IPS-15b (cell line): ENCODE results near the gene MAP4K4.

Experiments
- H3K27me3 ChIP-seq: one replicate; pipeline ENCODE4 v1.6.1; 2013; ENCODE audit warnings: low read length; ENCODE audit not compliant: control insufficient read depth, insufficient read depth
- H3K36me3 ChIP-seq: one replicate; pipeline ENCODE4 v1.6.1; 2013; ENCODE audit warnings: low read length; ENCODE audit not compliant: control insufficient read depth, insufficient read depth
- H3K4me1 ChIP-seq: one replicate; pipeline ENCODE4 v1.6.1; 2013; ENCODE audit warnings: mild to moderate bottlenecking, low read length; ENCODE audit not compliant: control insufficient read depth, insufficient read depth
- H3K4me3 ChIP-seq: one replicate; pipeline ENCODE4 v1.5.1; 2013; ENCODE audit warnings: low read depth, low read length
- H3K9ac ChIP-seq: one replicate; pipeline ENCODE4 v1.6.1; 2013; ENCODE audit warnings: low read depth, mild to moderate bottlenecking, low read length
- H3K9me3 ChIP-seq: one replicate; pipeline ENCODE4 v1.6.1; 2013; ENCODE audit warnings: mild to moderate bottlenecking, low read length; ENCODE audit not compliant: control insufficient read depth, insufficient read depth

MAP4K4 gene

GRCh38 chr2:101806701-101807100 is 109.2 kb downstream of the MAP4K4 start:
- Histone ChIP-seq H3K4me3 (no peak overlapping the region), H3K27me3 (no peaks in the 10 kb centered on the region), H3K4me1 (peaks cover 31% of the 10 kb centered on the region), H3K9ac (no peak overlapping the region), H3K9me3 (no peaks in the 10 kb centered on the region), H3K36me3 (no peaks in the 10 kb centered on the region)

DNA sequence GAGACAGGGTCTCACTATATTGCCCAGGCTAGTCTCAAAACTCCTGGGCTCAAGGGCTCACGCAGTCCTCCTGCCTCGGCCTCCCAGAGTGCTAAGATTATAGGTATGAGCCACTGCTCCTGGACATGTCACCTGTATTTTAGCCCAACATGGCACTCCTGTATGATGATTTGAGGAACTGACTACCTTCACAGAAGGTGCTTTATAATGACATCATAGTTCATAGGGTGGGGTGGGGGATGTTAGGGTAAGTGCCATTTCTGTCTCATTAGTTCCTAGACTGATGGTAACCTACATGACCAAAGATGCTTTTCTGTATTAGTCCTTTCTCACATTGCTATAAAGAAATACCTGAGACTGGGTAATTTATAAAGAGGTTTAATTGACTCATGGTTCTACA is 109.7 kb downstream of the MAP4K4 start:
- H3K4me3 ChIP-seq = no peak overlapping the region
- no peak overlapping the region for H3K9ac ChIP-seq

GRCh38 chr2:101808006-101808562 is 110.6 kb downstream of the MAP4K4 start:
- Histone ChIP-seq H3K4me3 (peak overlapping the region; percentile 18), H3K4me1 (peaks cover 31% of the 10 kb centered on the region), H3K9me3 (no peaks in the 10 kb centered on the region), H3K27me3 (no peaks in the 10 kb centered on the region), H3K9ac (no peak overlapping the region), H3K36me3 (no peaks in the 10 kb centered on the region)

More for the DNA sequence above, 109.7 kb downstream of the MAP4K4 start:
- Histone ChIP-seq H3K9me3 (no peaks in the 10 kb centered on the region), H3K4me1 (peaks cover 31% of the 10 kb centered on the region), H3K27me3 (no peaks in the 10 kb centered on the region), H3K36me3 (no peaks in the 10 kb centered on the region)

DNA sequence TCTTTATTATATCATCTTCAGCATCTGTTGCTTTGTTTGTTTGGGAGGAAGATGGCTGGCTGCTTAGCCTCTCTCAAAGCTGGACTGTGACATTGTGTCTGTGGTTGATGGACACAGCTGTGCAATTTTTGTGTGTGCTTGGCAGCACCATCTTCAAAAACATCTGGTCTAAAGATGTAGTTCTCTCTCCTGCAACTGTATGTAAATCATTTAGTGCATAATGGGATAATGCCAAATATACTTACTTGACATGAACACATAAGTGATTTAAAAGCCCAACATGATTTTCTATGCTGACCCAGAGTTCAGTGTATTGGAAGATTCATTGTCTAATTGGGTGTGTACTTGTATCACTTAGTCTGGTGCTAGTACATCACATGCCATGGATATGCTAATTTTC is 112.2 kb downstream of the MAP4K4 start:
- H3K9ac ChIP-seq = no peak overlapping the region
- no peaks in the 10 kb centered on the region for H3K9me3 ChIP-seq
- H3K4me1 ChIP-seq = peaks cover 29% of the 10 kb centered on the region

DNA sequence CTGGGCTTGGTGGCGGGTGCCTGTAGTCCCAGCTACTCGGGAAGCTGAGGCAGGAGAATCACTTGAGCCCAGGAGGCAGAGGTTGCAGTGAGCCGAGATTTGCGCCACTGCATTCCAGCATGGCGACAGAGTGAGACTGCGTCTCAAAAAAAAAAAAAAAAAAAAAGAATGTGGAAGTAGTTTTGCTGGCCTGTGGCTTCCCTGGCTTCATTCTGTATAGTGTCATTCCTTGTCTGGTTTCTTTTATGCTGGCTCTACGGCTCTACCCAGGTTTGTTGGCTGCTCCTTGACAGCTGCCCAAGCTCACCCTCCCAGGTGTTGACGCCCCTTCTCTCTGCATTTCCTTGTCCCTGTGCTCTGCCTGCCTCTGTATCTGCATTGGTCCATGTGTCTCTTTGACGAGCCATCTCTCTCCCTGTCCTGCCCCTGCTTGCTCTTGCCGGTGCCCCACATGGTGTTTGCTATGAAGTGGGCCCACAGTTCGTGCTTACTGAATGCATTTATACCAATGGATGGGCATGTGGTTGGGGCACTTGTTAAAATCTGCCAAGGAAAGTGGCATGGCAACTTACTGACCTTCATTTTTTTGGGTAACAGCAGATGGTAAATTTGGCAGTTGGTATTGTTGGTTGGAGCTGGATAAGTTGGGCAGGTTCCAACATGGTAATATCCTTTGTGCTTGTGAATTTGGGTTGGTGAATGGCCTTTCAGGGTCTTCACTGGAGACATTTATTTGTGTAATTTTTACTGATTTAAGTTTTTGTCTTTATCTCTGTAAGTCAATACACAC is 113.9 kb downstream of the MAP4K4 start:
- no peaks in the 10 kb centered on the region for H3K36me3 ChIP-seq
- H3K4me3 ChIP-seq = no peak overlapping the region
- H3K9me3 ChIP-seq = no peaks in the 10 kb centered on the region
- no peaks in the 10 kb centered on the region for H3K27me3 ChIP-seq
- H3K4me1 ChIP-seq = peaks cover 21% of the 10 kb centered on the region
- H3K9ac ChIP-seq = no peak overlapping the region

More for the DNA sequence above, 112.2 kb downstream of the MAP4K4 start:
- H3K27me3 ChIP-seq = no peaks in the 10 kb centered on the region
- no peaks in the 10 kb centered on the region for H3K36me3 ChIP-seq
- no peak overlapping the region for H3K4me3 ChIP-seq

GRCh38 chr2:101812226-101812625 is 114.7 kb downstream of the MAP4K4 start:
- Histone ChIP-seq H3K4me3 (no peak overlapping the region), H3K4me1 (peaks cover 19% of the 10 kb centered on the region), H3K9me3 (no peaks in the 10 kb centered on the region), H3K27me3 (no peaks in the 10 kb centered on the region), H3K36me3 (no peaks in the 10 kb centered on the region), H3K9ac (no peak overlapping the region)

GRCh38 chr2:101814752-101815151 is 117.2 kb downstream of the MAP4K4 start:
- peaks cover 25% of the 10 kb centered on the region for H3K4me1 ChIP-seq
- no peaks in the 10 kb centered on the region for H3K36me3 ChIP-seq
- no peaks in the 10 kb centered on the region for H3K9me3 ChIP-seq
- H3K4me3 ChIP-seq = no peak overlapping the region
- no peaks in the 10 kb centered on the region for H3K27me3 ChIP-seq
- no peak overlapping the region for H3K9ac ChIP-seq

DNA sequence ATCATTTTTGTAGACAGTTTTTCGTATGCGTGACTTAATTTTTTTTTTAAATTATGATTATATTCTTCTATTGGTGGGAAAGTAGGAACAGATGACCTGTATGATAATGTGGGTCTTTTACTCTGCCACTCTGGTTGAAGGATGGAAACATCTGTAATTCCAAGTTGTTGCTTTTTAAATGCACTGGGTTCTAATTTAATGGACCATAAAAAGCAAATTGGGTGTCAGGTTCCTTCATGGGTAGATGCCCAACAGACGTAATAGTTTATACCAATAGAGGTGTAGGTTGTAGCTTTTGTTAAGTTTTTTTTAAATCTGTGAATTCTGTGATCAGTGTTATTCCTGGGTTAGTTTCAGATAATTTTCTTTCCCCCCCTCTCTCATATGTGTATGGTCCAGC is 117.6 kb downstream of the MAP4K4 start:
- Histone ChIP-seq H3K9ac (no peak overlapping the region), H3K9me3 (no peaks in the 10 kb centered on the region), H3K27me3 (no peaks in the 10 kb centered on the region), H3K36me3 (no peaks in the 10 kb centered on the region), H3K4me1 (peaks cover 21% of the 10 kb centered on the region), H3K4me3 (no peak overlapping the region)

DNA sequence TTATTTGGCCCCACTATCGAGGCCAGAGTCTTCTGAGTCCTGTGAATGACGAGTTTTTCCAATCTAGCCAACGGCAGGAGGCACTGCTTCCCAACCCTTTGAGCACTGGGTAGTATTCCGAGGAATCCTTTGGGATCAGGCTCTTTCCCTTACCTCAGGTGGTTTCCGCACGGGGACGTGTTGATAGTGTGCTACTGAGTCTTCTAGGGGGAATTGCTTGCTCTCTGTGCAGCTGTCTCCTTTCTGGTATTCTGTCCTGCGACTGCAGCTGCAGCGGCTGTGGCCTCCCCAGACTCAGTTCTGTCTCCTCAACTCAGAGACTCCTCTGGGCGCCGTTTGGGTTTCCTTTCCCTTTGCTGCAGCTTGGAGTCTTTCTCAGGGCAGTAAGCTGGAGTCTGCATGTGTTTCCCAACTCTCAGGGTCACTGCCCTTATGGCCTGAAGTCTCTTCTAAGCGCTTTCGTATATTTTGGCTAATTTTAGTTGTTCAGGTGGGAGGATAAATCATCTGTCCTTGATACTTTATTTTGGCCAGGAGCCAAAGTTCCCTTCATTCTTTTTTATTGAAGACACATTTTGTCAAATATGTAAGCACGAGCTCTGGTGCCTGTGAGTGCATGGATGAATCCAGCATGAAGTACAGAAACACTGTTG is 118.4 kb downstream of the MAP4K4 start:
- H3K4me3 ChIP-seq = no peak overlapping the region
- no peaks in the 10 kb centered on the region for H3K36me3 ChIP-seq
- H3K9ac ChIP-seq = no peak overlapping the region
- H3K4me1 ChIP-seq = peaks cover 25% of the 10 kb centered on the region
- no peaks in the 10 kb centered on the region for H3K27me3 ChIP-seq
- no peaks in the 10 kb centered on the region for H3K9me3 ChIP-seq

GRCh38 chr2:101816598-101816997 is 119.1 kb downstream of the MAP4K4 start:
- Histone ChIP-seq H3K4me3 (no peak overlapping the region), H3K4me1 (peaks cover 25% of the 10 kb centered on the region), H3K36me3 (no peaks in the 10 kb centered on the region), H3K27me3 (no peaks in the 10 kb centered on the region), H3K9me3 (no peaks in the 10 kb centered on the region), H3K9ac (no peak overlapping the region)

DNA sequence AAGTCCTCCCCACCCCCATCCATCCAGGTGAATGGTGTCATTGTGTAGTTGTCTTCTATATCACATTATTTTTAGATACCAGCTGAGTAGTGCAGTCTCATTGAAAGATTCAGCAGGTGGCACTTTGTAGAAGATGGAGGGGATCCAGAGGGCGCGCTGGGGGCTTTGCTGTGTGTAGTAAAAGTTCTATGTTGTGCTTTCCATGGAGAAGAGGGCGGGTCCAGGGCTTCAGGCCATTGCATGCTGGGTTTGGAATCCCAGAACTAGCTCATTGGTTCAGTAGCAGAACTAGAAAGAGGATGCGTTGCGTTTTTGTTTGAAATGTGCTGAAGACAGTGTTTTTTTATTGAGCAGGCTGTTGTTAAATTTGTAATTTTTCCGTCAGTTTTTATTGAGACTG is 120.0 kb downstream of the MAP4K4 start:
- no peak overlapping the region for H3K4me3 ChIP-seq
- no peak overlapping the region for H3K9ac ChIP-seq
- peaks cover 25% of the 10 kb centered on the region for H3K4me1 ChIP-seq
- no peaks in the 10 kb centered on the region for H3K36me3 ChIP-seq
- H3K27me3 ChIP-seq = no peaks in the 10 kb centered on the region
- no peaks in the 10 kb centered on the region for H3K9me3 ChIP-seq
